MM.1S (cell line): ENCODE data around the gene DCST2.
A peak's percentile ranks its signal among the peaks of the same experiment; 100 is the strongest.

Experiments used
- EZH2 ChIP-seq: fragments of 300-600 bp; sonication (generic); optimal IDR thresholded peaks from 2 replicates; pipeline ENCODE3; 2017; ENCODE audit warnings: low read depth, mild to moderate bottlenecking, antibody characterized with exemption, low read length, mixed read lengths
- EZH2phosphoT487 ChIP-seq: fragments of 300-600 bp; sonication (generic); IDR thresholded peaks from 2 replicates; pipeline ENCODE4 v1.6.1; 2018; ENCODE audit warnings: antibody characterized with exemption, low read length
- TF ChIP-seq, protein P1 (sequence below): fragments of 300-600 bp; sonication (generic); IDR thresholded peaks from 2 replicates; pipeline ENCODE4 v1.5.1; 2016; ENCODE audit warnings: antibody characterized with exemption, low read length, mixed read lengths

DNA sequence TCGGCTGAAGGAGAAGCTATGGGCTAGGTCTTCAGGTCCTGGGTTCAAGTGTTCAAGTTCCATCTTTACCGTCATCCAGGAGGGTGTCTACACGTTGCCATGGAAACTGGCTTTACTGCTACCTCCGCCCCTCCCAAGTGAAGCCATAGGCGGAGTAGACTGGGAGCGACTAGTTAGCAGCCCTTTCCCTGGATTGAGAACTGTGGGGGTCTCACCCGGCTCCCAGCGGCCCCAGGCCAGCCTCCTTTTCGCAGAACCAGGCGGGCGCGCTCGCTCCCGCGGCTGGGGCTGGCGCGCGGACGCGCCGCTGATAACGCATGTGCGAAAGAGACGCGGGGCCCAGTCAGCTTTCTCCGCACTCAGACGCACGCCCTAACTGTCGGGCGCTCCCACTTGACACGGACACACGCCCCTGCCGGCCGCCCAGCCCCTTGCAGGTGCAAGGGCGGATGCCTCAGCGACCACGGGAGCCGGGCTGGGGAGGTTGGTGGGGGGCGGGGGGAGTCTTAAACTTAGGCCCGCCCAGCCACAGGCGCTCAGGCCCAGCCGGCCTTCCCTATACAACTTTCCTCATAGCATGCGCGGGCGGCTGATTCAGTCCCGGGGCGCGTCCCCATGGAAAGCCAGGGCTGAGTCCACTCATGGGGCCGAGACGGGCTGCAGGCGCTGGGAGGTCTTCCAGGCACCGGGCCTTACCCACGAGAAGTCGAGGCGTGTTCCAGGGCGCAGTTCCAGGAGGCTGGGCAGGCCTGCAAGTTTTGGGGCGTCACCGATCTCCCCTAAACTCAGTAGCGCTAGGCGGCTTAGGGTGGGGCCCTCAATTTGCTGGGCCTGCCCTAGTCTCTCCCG, 37.4 kb upstream of the DCST2 start:
- TF ChIP-seq, protein P1, sequence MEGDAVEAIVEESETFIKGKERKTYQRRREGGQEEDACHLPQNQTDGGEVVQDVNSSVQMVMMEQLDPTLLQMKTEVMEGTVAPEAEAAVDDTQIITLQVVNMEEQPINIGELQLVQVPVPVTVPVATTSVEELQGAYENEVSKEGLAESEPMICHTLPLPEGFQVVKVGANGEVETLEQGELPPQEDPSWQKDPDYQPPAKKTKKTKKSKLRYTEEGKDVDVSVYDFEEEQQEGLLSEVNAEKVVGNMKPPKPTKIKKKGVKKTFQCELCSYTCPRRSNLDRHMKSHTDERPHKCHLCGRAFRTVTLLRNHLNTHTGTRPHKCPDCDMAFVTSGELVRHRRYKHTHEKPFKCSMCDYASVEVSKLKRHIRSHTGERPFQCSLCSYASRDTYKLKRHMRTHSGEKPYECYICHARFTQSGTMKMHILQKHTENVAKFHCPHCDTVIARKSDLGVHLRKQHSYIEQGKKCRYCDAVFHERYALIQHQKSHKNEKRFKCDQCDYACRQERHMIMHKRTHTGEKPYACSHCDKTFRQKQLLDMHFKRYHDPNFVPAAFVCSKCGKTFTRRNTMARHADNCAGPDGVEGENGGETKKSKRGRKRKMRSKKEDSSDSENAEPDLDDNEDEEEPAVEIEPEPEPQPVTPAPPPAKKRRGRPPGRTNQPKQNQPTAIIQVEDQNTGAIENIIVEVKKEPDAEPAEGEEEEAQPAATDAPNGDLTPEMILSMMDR: peak; percentile 47
- TF ChIP-seq EZH2 (no peak), EZH2phosphoT487 (no peak)
